NCI-H2196 treated with DMSO at 0.1 percent for 48 hours (cell line): ENCODE data around the gene OSTN.
"Not testable (repeated sequence)": the region's sequence is repeated elsewhere in the genome, so short reads cannot be mapped to it uniquely, and the experiment has no call there.

Experiments used
- DNase-seq: peaks from one replicate; lab custom pipeline; 2025; ENCODE audit not compliant: unreplicated experiment; lab: John Stamatoyannopoulos, UW

Gene OSTN

GRCh38 chr3:191234216-191234615 is 35.2 kb downstream of the OSTN start:
- no peak for DNase-seq

- no peak for DNase-seq
These were observed 36.6 kb downstream of the OSTN start for GRCh38 chr3:191235331-191236314.

GRCh38 chr3:191236646-191237045 is 37.6 kb downstream of the OSTN start:
- no peak for DNase-seq

- DNase-seq, result no peak
These were observed 38.2 kb downstream of the OSTN start for GRCh38 chr3:191237047-191237882.

GRCh38 chr3:191238321-191238817 is 39.3 kb downstream of the OSTN start:
- no peak for DNase-seq

GRCh38 chr3:191239407-191240031 is 40.5 kb downstream of the OSTN start:
- no peak for DNase-seq

GRCh38 chr3:191240486-191240885 is 41.4 kb downstream of the OSTN start:
- DNase-seq, result no peak

- DNase-seq, result no peak
These were observed 45.3 kb downstream of the OSTN start for GRCh38 chr3:191244242-191244867.

GRCh38 chr3:191246034-191246433 is 47.0 kb downstream of the OSTN start:
- not testable (repeated sequence) for DNase-seq

GRCh38 chr3:191246630-191247029 is 47.6 kb downstream of the OSTN start:
- DNase-seq, result no peak

GRCh38 chr3:191253089-191253799 is 54.2 kb downstream of the OSTN start:
- DNase-seq, result no peak

GRCh38 chr3:191254098-191254873 is 55.2 kb downstream of the OSTN start:
- no peak for DNase-seq

- no peak for DNase-seq
These were observed 56.1 kb downstream of the OSTN start for GRCh38 chr3:191255156-191255555.

GRCh38 chr3:191256405-191256804 is 57.4 kb downstream of the OSTN start:
- DNase-seq, result no peak

- no peak for DNase-seq
These were observed 58.2 kb downstream of the OSTN start for GRCh38 chr3:191257286-191257685.

GRCh38 chr3:191259486-191259885 is 60.4 kb downstream of the OSTN start:
- no peak for DNase-seq

- DNase-seq, result no peak
These were observed 61.6 kb downstream of the OSTN start for GRCh38 chr3:191260431-191261303.

GRCh38 chr3:191261304-191261638 is 62.2 kb downstream of the OSTN start:
- DNase-seq, result no peak
